GM21526 (cell line): ENCODE data around the gene KRTAP5-1.

Source experiments
- ATAC-seq: cut with Tn5 transposase; IDR thresholded peaks from one replicate; pipeline ENCODE4 v1.9.1; 2021; ENCODE audit warnings: moderate library complexity; ENCODE audit not compliant: unreplicated experiment, low FRiP score

Gene KRTAP5-1

DNA sequence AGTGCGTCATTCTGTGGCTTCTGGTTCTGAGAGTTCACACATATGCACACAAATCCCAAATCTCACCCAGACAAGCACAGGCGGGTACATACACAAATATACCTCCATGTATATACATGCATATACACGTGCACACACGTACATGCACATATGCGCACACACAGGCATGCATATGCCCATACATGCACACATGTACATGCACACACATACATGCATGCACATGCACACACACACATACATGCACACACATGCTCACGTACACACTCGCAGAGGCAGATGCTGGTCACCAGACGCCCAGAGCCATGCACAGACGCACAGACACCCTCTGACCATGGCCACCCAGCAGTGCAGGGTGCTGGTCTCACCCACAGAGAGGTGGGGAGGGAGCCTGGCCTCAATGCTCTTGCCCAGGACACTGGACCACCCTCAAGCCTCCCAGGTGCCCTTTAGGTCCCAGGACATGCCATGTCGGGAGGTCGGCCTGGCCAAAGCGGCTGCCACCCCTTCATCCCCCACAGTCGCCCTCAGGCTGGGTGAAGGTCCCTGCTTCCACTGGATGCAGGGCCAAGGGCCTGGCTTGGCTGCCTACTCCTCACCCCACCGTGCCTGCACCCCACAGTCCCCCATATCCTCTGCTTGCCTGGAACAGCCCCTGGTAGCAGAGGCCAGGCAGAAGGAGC is 22.5 kb downstream of the KRTAP5-1 start:
- ATAC-seq = no peak

DNA sequence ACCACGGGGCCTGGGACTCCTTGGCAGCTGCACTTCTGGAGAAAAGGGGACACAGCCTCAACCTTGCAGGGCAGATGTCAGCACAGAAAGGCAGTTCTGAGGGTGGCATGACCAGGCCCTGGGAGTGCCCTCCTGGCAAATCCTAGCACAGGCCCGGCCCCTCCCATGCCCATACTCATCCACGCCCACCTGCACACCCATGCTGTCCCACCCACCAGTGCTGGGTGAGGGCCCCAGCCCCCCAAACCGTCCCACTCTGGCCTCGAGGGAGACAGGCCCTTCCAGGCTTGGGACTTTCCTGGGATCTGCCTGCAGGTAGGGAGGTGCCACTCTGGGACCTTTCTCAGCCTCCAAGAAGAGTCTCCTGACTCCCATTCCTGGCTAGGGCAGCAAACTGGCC is 23.1 kb downstream of the KRTAP5-1 start:
- no peak for ATAC-seq

DNA sequence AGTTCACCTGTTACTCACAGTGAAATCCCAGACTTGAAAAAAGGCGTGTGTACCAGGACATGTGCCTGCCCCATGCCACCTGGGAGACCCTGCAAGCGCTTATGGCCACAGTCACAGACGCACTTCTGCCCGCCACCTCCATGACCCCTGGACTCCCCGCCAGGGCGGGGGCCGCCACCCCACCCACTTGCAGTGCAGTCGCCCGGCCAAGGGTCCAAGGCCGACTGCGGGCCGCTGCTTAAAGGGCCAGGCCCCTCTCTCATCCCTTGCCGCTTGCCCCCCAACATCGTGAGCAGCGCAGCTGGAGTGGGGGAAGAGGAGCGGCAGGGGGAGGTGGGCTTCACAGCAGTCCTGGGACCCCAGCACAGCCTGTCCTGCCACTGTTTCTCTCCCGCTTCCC is 23.8 kb downstream of the KRTAP5-1 start:
- no peak for ATAC-seq

DNA sequence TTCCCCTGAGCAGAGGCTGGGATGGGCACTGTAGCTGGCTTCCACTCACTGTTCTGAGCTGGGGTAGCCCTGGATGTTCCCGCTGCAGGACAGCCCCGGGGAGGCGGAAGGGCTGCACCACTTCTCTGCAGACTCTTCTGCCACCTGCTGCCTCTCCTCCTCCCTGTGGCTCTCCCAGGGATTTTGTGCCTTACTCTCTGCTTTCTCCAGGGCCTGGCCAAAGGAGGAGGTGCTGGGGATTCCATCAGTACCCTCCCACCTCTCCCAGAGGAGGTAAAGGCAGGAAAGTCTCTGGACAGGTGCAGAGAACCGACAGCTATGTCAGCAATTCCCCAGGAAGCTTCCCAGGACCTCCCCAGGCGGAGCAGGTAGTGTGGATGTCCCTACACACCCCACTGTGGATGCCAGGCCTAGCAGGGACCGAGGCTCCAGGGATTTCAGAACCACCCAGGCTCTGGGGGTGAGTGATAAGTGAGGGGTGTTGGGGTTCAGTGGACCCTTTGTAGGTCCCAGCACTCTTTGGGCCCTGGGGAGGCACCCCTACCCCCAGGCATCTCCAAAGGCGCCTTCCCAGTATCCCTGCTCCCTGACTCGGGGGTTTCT is 24.3 kb downstream of the KRTAP5-1 start:
- ATAC-seq = no peak

DNA sequence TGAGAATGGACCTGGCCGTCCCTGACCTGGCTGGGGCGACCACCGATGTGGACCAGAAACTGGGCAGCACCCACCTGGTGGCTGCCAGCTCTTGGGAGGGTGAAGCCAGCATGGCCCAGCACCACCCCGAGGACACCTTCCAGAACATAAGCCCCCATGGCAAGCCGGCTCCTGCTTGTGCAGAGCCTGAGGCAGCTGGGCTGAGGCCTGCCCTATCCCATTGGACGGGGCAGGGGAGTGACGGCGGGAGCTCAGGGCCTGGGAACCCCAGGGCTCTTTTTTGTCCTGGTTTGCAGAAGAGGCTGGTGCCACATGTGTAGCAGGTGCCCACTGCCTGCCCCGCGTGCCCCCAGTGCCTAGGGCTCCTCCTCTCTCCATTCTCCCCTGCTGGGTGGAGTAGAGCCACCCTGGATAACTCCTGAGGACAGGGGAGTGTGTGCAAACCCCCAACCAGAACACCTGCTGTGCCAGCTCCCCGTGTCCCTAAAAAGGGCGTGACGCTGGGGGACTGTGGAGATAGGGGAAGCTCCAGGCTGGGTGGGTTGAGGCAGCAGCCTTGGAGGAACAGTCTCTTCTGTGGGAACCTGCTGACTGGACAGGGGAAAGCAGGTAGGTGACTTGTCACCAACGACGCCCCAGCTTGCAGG is 25.0 kb downstream of the KRTAP5-1 start:
- ATAC-seq = no peak

DNA sequence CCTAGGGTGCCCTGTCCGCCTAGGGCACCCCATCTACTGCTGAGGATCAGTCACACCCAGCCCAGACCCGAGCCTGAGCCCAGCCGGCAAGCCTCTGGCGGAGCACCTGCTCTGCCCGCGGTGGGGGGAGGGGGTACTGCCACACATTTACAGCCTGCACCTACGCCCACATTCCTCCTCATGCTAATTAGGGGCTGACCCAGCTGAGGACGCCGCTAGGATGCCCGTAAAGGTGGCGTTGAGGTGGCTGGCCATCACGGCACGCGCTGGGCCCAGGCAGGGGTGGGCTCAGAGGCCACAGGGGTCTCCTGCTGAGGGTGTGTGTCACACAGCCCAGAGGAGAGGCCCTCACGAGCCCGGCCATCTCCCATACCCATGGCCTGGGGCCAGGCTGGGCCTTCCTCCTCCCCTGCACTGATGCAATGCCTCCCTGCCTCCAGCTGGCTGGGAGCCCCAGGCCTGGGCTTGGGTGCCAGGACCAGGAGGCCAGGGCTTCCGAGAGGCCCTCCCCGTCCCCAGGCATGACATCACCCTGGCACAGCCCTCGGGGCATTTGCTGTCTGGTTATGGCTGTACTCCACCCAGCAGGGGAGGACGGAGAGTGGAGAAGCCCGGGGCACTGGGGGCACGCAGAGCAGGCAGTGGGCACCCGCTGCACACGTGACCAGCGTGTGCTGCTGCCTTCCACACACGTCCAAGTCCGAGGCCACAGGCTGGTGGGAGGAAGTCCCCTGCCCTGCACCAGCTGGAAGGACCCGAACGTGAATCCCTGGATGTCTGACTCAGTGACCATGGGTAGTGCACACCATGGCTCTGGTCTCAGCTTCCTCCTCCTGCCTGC is 25.8 kb downstream of the KRTAP5-1 start:
- no peak for ATAC-seq

DNA sequence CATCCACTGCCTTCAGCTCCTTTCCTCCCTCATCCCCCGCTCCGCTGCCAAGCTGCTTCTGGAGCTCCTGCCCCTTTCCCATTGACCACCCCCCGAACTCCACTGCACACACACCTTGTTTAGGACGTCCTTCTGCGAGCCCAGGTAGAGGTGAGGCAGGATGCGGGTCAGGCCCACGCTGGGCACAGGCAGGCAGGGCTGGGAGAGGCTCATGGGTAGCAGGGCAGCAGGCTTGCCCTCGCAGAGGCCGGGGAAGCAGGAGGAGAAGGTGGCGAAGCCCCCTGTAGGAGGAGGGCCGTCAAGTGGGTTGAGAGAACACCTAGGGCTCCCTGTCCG is 26.3 kb downstream of the KRTAP5-1 start:
- ATAC-seq = no peak

DNA sequence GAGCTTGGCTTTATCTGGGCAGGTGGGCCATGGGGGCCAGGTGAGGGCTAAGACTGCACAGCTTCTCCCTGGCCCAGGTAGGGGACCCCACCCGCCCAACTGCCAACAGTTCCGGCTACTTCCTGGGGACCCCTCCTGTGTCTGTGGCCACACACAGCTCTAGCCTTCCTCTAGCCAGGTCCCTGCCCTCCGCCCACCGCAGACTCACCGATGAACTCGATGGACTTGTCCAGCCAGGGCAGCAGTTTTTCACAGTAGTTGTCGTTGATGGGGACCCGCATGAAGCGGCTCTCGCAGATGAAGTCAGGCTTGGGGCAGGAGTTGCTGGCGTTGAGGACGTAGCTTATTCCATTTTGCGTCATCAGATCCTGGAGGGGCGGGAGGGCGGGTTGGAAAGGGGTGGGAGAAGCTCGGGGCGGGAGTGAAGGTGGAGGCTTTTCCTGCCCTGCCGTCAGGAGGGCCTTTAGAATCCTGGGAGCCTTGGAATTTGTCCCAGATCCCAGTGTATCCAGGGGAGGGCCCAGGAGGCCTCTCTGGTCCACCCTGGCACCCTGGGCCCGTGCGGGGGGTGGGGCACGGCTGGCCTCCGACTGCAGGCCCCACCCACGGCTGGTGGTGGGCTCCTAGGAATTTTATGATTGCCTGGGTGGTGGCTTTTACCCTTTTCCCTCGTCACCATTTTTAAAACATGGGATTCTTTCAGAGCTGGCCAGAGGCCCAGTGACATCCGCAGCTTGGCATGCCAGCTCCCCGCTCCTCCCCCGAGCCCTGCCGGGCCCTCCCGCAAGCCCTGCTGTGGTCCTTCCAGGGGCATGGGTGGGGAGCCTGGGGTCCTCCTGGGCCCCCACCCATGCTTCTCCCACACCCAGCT is 26.9 kb downstream of the KRTAP5-1 start:
- ATAC-seq = no peak

DNA sequence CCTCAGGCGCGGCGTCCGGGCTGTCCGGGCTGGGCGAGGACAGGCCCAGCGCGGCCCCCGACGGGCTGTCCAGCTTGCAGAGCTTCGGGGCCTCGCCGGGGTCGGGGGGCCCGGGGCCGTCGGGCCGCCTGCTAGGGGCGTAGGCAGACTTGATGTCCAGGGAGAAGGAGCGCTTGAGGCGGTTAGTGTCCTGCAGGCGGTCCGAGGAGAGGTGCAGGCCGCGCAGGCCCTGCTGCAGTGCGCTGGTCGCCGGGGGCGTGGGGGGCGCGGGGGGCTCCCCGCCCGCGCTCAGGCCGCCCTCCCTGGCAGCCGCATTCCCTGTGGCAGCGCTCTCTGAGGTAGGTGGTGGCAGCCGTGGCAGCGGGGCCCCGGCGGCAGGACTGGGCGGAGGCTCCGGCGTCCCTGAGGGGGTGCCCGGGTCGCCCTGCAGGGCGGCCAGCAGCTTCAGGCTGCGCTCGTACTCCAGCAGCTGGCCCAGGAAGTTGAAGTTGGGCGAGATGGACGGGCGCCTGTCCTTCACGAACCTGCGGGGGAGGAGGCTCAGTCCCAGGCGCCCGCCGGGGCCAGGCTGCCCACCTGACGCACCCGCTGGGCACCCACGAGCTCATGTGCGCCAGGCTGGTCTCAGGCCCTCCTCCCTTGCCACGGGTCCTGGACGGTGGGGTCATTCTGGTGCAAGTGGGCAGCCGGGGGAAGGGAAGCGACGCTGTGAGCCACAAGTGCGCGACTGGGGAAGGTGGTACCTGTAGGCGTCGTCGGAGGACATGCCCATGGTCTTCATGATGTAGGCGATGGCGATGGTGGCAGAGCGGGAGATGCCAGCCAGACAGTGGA is 27.8 kb downstream of the KRTAP5-1 start:
- no peak for ATAC-seq

DNA sequence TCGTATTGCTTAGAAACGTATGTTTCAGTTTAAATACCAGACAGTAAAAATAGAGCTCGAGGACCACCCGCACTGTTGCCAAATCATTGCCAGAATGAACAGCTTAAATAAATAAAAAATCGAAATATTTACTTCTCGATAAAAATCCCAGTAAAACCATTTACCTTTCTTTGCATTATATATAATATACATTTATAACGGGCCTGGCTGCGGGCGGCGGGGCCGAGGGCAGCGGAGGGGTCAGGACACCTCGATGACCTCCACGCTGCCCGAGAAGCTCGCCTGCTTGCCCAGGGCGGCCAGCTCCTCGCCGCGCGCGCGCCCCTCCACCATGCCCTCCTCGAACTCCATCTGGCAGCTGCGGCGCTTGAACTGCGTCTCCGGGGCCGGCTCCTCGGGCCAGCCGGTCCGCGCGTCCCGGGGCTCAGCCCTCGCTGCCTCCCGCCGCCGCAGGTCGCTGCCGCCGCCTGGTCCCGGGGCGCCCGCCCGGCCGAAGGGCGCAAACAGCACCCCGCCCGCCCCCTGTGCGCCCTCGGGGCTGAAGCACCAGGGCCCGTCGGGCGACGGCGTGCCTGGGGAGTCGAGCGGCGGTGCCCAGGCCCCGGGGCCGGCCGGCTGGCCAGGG is 28.7 kb downstream of the KRTAP5-1 start:
- no peak for ATAC-seq

DNA sequence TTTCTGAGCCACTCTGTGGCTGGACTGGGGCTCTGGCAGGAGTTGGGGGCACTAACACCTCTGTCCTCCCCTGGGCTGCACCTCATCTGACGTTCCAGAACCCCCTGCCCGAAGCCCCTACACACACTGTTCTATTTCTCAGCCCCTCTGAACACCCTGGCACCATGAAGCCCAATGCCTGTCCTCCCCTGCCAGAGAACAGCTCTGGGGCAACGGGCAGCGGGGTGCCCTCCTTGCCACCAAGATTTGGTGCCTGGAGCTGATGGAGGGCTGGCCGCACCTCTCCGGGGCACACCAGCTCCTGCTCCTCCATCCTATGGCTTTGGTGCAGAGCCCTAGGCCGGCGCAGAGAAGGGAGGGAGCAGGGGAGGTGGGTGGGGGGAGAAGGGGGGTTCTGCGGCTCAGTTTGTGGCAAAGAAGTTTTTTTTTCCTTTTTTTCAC is 29.4 kb downstream of the KRTAP5-1 start:
- no peak for ATAC-seq

DNA sequence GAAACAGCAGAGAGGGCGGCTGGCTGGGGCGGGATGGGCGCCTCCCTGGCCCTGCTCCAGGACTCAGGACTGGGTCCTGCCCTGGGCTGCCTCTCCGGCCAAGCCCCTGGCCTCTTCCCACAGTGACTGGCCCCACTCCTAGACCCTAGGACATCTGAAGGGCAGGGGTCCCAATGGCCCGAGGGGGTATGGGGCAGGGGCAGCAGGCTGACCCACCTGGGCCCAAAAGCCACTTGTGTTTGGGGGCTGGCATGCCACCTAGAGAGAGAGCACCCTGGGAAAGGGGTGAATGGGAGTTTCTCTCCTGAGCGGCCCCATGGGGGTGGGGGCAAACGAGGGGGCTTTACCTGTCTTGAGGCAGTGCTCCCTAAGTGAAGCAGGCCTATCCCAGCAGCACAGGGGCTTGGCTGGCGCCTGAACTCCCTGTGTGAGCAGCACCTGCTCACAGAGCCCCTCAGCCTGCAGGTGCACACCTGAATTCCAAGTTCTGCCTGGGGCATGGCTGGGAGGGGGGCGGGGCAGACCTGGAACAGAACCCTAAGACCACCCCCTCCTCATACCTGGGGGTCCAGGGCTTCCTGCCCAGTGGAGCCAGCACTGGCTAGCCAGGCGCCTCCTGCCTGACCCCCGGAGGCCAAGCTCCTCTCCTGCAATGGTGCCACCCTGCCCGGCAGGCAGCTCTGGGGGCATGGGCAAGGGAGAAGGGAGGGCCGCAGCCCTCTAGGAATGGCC is 29.9 kb downstream of the KRTAP5-1 start:
- no peak for ATAC-seq

DNA sequence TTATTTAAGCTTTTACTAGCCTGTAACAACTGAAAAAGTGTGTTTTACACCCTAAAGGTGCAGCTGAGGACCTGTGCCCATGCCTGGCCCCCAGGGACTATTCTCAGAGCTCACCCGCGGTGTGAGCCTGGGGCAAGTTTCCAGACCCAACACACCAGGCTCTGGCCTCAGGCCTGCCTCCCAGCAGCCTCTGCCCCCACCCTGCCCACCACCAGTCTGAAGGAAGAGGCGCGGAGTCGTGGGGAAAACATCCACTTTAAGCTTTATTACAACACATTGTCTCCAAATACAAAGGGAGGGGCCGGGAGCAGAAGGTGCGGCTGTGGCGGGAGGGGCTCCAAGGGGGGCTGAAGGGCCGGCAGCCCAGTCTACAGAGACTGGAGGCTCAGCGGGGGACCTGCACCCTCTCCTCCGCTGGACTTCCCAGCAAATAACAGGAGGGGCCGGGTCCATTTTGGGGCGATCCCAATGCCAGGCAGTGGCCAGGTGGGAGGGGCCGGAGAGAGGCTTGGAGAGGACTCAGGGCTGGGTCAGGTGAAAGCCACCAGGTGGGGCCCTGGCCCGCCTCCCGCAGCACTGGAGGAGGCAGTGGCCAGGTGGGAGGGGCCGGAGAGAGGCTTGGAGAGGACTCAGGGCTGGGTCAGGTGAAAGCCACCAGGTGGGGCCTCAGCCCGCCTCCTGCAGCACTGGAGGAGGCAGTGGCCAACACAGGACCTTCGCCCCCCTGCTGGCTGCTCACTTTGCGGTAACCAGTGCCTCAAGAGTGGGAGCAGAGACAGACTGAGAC is 31.1 kb downstream of the KRTAP5-1 start:
- no peak for ATAC-seq

DNA sequence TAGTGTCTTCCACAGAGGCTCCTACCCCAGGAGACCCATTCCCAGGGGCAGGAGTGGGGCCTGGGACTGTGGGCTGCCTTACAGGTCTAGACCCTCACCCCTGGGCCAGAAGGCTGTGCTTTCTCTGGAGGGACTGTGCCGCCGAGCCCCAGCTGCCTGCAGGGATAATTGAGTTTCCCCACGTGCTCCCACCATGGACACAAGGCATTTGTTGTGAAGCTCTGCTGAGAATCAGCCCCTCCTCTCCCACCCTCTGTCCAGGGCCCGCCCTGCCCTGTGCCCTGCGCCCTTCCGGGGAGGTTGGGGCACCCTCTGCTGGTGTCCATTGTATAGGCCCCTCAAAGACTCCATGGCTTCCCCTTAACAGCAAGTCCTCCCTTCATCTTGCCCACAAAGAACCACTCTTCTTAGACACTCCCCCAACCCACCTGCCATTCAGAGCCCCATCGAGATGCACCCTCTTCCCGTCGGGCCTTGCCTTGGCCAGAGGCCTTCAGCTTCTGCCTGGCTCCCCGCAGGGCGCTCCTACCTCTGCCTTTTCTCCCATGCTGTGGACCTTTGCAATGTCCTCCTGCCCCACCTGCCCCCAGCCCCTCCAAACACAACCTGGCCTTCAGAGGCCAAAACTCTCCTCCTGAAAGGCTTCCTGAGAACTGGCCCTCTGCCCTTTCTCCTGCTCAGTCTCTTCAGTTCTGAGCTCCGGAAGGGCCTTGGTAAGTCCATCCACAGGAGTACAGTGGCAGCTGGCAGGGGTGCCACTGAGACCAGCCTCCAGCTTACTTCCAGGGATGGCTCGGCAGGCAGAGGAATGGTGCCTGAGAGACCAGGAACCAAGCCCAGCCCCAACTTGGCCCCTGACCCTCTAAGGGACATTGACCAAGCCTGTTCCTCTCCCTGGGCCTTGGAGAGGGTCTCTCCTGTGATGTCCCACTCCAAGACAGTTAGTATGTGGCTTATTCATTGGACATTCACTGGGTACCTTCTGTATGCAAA is 35.4 kb downstream of the KRTAP5-1 start:
- ATAC-seq = no peak

DNA sequence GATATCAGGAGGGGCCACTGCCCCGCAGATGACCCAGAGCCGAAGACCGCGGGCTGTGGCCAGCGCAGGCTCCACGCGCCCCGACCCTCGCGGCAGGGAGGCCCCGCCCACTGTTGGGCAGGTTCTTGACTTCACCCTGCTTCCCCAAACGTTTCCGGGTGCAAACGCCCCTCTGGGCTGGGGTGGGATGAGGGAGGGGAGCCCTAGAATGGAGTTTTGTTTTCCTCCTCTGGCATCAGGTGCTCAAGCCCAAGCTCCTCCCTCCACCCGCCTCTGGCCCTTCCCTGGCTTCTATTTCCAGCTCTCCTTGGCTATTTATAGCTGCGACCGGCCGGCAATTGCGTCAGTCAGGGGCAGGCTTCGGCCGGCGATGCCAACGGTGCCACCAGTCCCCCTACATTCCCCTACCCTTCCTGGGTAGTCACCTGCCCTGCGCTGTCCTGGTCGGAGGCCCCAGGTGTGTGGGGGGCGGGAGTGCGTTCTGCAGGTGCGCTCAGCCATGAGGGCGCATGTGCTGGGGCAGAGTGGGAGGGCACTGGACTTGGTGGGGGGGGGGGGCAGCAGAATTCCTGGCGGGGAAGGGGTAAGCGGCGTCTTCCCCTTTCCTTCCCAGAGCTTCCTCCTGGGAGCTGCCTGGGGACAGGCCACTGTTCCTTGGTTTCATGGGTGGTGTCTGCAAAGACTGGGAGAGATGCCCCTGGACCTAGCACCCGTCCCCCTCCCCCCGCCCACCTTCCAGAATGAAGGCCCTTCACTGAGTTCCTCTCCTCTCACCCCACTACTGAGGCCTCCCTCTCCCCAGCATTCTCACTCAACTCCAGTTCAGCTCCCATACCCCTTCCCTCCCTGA is 36.6 kb downstream of the KRTAP5-1 start:
- ATAC-seq = no peak
